NCI-H1105 (cell line): Measurements from ENCODE around the gene ORM1.

Experiments used
- DNase-seq: peaks from one replicate; lab custom pipeline; 2025; lab: John Stamatoyannopoulos, UW

Gene ORM1

DNA sequence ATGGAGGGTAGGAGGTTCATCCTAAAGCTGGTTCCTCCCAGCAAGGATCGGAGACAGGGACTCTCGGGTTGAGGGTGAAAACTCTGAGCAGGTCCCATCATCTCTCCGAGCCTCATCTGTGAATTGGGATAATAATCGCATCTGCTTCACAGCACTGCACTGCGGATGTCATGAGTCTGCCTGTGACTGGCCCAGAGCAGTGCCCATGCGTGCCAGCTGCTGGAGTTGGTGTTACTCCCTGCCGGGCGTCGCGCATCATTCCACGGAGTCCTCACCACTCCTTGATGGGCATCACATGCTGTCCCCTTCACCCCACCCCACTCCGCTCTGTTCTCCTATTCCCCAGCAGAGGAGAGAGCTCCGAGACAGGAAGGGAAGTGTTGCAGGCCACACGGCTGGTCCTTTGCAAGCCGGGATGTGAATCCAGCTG lies 35.1 kb upstream of the ORM1 start:
- no peak for DNase-seq

DNA sequence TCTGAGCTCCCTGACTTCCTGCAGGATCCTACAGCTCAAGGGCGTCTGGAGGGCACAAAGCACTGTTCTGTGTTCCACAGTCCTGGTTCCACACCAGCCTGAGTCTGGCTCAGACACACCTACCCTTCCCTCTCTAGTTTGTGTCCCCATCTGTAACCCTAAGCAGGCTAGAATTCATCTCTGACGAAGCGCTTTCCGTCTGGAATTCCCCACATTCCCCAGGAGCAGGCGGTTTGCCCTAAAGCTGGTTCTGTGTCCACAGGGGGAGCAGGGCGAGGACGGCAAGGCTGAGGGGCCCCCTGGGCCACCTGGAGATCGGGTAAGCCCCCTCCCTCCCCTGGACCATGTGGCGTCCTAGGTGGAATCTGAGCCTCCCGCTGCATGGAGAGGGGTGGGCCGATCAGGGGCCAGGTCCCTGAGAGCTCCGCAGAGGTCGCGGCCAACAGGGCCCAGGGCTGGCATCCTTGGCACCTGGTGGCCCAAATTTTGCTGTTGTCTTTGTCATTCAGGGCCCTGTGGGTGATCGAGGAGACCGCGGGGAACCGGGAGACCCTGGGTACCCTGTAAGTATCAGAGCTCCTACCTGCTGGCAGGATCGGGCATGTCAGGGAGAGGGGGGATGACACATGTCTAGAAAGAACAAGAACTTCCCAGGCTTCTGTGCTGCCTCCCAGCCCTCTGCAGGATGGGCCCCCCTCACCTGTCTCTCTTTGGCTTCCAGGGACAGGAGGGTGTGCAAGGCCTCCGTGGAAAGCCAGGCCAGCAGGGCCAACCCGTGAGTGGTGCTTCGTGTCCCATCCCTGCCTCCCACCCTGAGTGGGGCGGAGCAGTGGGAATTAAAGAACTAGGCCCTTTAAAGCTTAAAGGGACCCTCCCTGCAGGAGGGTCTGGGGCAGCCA lies 34.5 kb upstream of the ORM1 start:
- no peak for DNase-seq

DNA sequence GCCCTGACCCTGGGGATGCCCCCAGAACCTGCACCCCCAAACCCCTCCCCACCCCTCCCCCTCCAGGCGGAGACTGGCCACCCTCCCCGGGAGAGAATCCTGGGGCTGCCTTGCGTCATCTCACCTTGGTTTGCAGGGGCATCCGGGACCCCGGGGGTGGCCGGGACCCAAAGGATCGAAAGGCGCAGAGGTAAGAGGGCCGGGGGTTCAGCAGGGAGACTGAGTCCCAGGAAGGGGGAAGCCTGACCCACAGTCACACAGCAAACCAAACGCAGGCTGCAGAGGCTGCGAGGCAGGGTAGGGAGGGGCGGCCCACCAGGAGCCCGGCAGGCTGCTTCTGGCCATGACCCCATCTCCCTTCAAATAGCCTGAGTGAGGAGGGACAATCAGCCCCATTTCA lies 33.8 kb upstream of the ORM1 start:
- no peak for DNase-seq

DNA sequence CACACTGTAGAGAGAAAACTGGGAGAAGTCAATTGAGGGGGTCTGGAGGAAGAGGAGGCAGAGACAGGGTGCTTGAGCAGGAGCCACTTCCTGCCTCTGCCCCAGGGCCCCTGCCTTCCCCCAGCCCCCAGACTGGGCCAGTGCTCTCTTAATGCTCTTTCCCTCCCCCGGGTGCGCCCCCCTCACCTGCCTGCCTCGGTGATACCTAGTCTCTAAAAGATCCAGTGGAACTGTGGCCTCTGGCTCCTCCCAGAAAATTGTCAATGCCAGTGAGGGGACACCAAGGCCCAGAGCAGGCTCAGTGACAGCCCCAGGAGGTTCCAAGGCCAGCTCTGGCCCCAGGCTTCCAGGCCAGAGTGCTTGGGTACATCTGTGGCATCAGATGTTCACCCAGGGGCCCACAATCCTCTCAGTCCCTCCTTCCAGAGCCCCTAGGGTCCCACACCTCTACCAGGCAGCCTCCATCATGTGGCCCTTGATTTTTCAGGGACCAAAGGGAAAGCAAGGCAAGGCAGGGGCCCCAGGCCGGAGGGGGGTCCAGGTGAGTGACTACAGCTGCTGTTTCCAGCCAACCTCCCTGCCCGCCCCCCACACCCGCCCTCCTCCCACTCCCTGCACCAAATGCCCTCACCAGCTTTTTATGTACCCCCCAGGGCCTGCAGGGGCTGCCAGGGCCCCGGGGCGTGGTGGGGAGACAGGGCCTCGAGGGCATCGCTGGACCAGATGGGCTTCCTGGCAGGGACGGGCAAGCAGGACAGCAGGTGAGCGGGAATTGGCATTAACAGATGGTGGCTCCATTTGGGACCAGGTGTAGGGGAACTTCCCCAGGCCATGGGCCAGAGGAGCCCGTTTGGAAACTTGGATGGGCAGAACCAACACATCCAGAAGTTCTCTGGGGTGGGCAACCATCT lies 33.1 kb upstream of the ORM1 start:
- no peak for DNase-seq

DNA sequence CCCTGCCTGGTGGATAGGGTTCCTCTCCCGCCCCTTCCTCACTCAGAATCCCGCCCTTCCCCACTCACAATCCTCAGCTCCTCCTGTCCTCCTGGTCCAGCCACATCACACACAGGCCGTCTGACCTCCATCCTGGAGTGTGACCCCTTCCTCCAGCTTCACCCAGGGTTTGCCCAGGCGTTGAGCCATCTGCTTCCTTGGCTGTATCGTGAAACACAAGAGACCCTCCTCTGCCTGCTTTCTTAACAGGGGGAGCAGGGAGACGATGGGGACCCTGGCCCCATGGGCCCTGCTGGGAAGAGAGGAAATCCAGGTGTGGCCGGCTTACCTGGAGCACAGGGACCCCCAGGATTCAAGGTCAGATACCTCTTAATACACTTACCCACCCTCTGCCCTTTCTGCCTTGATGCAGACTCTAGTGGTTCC lies 32.3 kb upstream of the ORM1 start:
- DNase-seq: no peak

DNA sequence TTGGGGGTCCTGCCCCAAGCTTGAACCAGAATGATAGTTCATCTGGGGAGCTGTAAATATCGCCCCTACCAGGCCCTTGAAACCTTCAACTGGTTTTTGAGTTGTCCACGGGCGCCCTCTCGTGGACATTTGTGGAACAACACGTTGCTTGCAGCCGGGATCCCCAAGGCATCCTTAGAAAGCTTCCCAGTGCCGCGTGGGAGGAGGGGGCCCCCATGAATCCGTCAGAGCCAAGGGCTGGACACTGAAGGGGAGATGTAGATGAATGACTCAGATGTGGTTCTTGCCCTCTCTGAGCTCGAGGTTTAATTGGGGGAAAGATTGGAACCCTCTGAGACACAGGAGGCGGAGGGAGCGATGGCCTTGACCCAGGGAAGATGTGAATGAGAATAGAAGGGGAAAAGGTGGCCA lies 31.8 kb upstream of the ORM1 start:
- no peak for DNase-seq

DNA sequence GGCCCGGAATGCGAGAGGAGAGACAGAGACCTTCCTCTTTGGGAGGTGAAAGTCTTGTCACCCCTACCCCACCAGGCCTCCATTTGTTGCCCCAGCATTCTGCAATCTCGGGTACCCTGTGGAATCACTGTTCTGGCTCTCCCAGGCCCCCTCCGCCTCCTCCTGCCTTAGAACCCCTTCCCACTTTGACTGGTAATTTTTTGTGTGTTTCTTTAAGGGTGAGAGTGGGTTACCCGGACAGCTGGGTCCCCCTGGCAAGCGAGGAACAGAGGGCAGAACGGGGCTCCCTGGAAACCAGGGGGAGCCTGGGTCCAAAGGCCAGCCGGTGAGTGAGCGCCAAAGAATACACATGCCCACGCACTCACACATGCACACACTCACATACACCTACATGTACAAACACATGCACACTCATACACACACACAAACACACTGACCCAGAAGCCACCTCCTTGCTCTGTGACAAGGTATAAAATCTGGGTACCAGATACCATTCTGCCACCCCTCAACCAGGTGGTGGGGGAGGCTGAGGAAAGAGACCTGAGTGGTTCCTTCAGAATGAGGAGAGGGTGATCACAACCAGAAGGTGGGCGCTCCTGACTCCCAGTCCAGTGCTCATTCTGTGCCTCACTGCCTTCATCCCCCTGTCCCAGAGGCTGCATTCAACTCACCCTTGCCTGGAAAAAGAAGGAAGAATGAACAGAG lies 30.9 kb upstream of the ORM1 start:
- no peak for DNase-seq

DNA sequence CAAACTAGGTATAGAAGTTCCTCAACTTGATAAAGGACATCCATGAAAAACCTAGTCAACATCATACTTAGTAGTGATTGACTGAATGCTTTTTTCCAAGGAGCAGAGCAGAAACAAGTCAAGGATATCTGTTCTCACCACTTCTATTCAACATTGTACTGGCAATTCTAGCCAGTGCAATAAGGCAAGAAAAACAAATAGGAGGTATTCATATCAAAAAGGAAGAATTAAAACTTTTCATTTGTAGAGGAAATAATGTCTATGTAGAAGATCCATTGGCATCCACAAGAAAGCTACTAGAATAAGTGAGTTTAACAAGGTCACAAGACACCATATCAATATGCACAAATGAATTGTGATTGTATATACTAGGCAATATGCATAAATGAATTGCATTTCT lies 28.2 kb upstream of the ORM1 start:
- DNase-seq: no peak

DNA sequence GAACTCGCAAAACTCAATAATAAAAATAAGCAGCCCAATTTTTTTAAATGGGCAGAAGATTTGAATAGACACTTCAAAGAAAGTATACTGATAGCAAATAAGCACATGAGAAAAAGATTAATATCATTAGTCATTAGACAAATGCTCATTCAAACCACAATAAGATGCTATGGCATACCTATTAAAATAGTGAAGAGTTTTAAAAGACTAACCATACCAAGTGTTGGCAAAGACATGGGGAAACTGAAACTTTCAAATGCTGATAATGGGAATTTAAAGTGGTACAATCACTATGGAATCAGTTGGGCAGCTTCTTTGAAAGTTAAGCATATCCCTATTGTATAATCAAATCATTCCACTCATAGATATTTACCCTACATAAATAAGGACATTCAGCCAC lies 26.6 kb upstream of the ORM1 start:
- DNase-seq: no peak

DNA sequence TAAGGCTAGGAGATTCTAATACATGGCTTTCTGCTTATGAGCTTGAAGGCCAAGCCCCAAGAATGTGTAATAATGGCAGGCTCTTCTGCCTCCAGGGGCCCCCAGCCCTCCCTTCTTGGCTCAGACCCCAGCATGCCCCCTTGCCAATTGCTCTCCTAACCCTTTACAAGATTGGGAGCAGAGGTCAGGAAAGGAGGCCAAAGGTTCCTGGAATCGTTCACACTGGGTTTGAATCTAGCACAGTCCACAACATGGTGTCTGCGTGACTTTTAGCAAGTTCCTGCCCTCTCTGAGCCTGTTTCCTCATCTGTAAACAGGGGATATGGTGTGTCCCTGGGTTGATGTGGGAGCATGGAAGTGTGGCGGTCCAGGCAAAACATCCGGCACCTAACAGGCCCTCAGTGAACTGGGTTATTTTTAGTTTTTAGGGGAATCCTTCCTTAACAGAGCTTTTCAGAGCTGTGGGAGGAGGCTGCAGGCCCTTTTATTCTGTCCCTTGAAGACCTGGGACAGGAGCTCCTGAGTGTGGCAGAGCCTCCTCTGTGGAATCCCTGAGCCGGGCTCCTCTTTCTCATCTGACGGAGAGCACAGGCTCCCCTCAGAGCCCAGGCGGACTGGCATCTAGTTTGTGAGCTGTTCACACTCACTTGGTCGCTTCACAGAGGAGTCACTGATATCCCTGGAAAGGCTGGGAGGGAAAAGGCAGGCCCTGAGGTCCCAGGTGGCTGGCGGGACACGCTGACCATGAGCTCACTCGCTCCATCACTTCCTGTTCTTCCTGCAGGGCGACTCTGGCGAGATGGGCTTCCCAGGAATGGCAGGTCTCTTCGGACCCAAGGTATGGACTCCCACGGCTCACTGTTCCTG lies 23.4 kb upstream of the ORM1 start:
- no peak for DNase-seq

DNA sequence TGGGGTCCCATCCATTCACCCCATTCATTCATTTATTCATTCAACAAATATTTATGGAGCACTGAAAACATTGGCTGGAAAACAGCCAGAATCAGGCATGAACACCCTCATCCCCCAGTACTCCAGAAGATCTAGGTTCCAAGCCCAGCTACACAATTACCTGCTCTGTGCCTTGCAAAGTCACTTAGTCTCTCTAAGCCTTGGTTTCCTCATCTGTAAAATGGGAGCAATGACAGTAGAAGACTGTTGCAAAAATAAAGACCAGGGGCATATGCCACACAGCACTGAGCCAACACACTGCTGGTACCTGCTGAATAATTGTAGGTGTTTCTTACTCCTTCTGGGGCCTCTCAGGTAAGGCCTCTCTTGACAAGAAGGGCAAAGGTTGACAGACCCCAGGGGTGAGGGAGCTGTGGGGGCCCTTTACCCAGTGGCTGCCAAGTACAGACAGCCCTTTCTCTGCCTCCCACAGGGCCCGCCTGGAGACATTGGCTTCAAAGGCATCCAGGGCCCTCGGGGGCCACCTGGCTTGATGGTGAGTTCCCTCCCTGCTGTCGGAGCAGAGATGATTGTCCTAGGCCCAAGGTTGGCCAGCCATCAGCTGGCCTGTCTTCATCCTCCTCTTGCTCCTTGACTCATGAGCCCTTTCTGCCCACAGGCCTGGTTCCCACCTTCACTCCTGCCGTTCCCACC lies 22.6 kb upstream of the ORM1 start:
- no peak for DNase-seq

DNA sequence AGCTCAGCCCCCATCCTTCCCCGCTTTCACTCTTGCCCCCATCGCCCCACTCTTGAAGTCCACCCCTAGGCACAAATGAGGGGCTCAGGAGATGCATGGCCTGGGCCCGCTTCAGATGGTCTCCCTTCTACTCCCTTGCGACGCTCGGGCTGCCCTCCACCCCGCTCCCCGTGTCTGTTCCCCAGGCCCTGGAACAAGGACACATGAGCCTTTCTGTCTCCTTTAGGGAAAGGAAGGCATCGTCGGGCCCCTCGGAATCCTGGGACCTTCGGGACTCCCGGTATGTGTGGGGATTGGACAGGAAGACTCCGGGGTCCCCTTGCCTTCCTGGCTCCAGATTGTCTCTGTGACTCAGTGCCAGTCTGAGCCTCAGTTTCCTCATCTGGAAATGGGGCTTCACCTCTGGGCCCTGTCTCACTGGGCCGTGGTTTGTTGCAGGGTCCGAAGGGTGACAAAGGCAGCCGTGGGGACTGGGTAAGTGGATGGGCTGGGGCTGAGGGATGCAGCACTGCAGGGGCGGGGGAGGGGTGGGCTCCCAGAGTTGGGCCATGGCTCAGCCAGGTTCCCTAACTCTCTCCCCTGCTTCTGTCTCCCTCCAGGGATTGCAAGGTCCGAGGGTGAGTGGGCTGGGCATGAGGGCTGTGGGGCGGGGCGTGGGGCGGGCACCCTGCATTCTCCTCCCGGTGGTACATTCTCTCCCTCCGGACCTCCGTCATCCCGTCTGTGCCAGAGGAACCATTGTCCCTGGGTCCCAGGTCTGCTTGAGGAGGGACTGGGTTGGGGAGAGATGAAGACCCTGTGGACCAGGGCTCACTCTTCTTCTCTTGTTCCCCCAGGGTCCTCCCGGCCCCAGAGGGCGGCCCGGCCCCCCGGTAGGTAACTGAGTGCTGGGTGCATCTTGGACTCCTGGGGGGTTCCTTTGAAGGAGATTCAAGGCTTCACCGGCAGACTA lies 21.8 kb upstream of the ORM1 start:
- no peak for DNase-seq

DNA sequence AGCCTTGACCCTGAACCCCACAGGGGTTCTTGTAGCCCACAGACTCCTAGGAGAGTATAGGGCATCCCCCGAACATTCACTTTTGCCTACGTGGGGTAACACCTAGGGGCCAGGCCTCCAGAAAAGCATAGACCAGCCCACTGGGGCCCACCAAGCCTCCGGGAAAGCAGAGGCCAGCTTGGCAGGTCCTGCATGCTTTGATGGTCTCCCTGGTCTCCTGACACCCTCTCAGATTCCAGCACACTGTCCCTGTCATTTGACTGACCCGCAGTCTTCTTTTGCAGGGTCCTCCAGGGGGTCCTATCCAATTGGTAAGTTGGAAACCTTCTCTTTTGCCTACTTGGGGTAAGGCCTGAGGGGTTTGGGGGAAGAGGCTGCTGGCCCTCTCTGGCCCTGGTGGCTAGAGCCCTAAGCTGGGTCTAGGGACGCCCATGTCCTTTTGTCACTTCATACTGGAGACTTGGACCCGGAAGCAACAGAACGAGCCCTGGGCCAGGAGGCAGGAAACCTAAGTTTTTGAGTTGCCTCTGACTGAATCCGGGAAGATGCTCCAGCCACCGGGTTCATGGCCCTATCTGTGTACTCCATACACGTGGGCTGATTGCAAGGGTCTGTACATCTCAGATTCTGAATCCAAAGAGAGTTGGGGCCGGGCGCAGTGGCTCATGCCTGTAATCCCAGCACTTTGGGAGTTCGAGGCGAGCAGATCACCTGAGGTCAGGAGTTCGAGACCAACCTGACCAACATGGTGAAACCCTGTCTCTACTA lies 20.9 kb upstream of the ORM1 start:
- no peak for DNase-seq

DNA sequence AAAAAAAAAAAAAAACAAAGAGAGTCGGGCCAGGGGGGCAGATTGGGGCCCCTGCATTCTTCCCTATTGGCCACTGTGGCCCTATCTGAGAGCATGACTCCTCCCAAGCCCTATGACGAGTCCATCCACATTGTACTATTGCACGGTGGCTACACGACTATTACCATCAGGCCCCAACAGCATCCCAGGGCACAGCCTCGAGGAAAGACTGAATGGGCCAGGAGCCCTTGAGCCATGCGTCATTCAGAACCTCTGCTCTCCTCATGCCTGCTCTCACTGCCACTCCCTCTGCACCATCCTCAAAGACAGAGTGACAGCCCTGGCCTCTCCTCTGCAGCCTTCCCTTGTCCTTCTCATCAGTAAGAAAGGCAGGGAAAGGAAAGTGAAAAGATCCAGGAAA lies 20.2 kb upstream of the ORM1 start:
- DNase-seq: no peak

DNA sequence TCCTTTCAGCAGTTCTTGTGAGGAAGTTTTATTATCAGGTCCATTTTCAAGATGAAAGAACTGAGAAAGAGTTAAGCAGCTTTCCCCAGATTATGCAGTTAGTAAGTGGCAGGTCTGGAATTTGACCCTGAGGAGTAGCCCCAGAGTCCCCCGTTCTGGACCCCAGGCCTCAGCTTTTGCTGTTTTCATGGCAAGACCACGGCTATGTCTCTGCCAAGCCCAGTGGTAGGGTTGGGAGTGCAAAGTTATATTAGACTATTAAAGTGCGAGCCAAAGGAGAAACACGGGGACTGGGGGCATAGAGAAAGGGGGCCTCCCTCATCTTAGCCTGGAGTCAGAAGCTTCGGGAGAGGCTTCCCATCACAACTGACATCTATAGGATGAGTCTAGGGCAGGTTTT lies 19.3 kb upstream of the ORM1 start:
- DNase-seq: no peak

DNA sequence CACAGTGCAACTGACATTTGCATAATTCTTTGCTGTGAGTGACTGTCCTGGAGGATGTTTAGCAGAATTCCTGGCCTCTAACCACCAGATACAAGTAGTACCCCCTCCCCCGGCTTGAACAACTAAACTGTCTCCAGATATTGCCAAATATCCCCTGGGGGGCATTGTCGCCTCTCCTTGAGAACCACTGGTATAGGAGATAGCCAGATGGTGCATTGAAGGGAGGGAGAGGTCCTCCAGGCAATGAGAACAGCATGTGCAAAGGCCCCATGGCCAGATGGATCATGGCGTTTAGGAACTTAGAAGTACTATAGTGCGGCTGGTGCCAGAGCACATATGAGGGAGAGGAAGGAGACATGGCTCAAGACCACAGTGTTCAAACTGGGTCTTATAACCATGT lies 18.9 kb upstream of the ORM1 start:
- no peak for DNase-seq

DNA sequence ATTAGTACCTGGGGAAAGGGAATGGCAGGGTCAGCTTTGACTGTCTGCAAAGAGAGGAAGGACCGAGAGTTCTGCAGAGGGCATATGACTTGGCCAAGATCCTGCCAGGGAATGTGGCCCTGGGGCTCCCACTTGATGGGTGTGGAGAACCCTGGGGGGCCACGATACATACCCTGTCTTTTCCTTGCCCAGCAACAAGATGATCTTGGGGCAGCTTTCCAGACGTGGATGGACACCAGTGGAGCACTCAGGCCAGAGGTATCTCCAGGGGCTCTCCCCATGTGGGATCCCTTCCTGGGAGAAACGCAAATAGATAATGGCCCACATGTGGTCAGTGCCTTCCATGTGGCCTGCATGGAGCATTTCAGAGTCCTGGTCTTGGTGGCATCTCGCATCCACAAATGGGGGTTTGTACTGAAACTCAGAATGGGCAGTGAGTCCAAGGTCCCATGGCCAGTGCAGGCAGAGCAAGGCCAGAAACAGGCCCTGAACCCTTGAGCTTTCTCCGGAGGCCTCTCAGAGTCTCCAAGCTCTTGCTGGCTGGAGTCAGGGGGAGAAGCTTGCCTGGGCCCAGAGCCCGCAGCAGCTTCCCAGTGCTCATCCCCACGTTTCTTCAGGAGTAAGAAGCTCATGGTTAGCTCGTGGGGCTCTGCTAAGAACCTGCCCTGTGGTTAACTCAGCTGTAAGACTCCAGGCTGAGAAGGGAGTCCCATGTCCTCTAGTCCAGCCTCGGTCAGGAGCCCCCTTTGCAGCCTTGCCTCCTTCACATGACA lies 18.3 kb upstream of the ORM1 start:
- DNase-seq: no peak

DNA sequence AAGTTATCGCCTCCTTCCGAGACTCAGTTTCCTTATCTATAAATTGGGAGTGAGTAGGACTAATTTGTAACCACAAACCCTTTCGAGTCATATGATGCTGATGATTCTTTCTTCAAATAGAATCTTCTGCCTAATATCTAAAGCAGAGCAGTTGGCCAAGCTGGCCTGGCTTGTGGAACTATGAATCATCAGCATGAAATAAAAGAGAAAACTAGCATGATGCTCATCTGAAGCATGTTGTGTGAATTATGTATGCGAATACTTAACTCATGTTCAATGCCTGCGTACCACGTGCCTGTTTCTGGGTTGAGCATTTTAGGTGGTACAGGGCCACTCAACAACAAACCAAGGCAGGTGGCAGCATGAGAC lies 15.0 kb upstream of the ORM1 start:
- DNase-seq: no peak
